ENCODE data around the gene ZSCAN22. TPM values are rescaled to one million over a fixed set of nuclear protein-coding genes. Genes with fewer than 3 reads are reported as not detected.

ZSCAN22 gene
- total RNA-seq, 1 experiment from 2014 or later, result not detected

DNA sequence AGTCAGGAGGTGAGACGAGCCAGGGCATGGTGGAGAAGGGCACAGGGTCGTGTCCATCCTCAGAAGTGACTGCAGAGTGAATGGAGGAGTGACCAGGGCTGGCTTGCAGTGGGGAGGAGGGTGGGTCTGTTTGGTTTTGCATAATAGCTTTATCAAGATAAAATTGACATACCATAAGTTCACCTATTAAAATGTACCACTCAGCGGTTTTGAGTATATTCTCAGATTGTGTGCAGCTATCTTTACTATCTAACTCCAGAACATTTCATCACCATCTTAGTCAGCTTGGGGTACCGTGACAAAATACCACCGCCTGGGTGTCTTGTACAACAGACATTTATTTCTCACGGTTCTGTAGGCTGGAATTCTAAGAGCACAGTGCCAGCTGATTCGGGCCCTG lies 34.9 kb upstream of the ZSCAN22 start:
- H3K36me3 ChIP-seq (ENCODE audit: low read depth), result peaks cover 20% of the 10 kb centered on the region
- CTCF ChIA-PET, result no interaction called here

DNA sequence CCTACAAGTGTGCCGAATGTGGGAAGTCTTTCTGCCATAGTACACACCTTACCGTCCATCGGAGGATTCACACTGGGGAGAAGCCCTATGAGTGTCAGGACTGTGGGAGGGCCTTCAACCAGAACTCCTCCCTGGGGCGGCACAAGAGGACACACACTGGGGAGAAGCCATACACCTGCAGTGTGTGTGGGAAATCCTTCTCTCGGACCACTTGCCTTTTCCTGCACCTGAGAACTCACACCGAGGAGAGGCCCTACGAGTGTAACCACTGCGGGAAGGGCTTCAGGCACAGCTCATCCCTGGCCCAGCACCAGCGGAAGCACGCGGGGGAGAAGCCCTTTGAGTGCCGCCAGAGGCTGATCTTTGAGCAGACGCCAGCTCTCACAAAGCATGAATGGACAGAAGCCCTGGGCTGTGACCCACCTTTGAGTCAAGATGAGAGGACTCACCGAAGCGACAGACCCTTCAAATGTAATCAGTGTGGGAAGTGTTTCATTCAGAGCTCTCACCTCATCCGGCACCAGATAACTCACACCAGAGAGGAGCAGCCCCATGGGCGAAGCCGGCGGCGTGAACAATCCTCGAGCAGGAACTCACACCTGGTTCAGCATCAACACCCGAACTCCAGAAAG lies 31.9 kb upstream of the ZSCAN22 start:
- Histone ChIP-seq H3K4me2 (no peak overlapping the region), H3K27ac (no peak overlapping the region), H2AFZ (no peak overlapping the region), H3K4me3 (no peak overlapping the region), H3F3A (ENCODE audit: insufficient read depth, low read depth) (no peaks in the 10 kb centered on the region), H3K79me2 (ENCODE audit: low read depth) (no peaks in the 10 kb centered on the region), H3K4me1 (replicated peaks; ENCODE audit: insufficient read depth) (no peaks in the 10 kb centered on the region), H3K27me3 (ENCODE audit: insufficient read depth, low read depth) (no peaks in the 10 kb centered on the region), H4K20me1 (ENCODE audit: insufficient read depth) (no peaks in the 10 kb centered on the region), H3K9me2 (ENCODE audit: insufficient read depth) (no peaks in the 10 kb centered on the region), H3K36me3 (ENCODE audit: low read depth) (peaks cover 14% of the 10 kb centered on the region; the same call in 1 of the 2 replicates), H3K9me3 (ENCODE audit: insufficient read depth, low read depth) (no peaks in the 10 kb centered on the region)
- no TSS peak for BruUV-seq (replicated peaks)
- ChIA-PET POLR2A (ENCODE audit: unreplicated experiment) (no interaction called here), CTCF (no interaction called here)
- intact Hi-C loops (cut with micrococcal nuclease; ENCODE audit: unreplicated experiment), result no loop called here
- TF ChIP-seq, protein P1, sequence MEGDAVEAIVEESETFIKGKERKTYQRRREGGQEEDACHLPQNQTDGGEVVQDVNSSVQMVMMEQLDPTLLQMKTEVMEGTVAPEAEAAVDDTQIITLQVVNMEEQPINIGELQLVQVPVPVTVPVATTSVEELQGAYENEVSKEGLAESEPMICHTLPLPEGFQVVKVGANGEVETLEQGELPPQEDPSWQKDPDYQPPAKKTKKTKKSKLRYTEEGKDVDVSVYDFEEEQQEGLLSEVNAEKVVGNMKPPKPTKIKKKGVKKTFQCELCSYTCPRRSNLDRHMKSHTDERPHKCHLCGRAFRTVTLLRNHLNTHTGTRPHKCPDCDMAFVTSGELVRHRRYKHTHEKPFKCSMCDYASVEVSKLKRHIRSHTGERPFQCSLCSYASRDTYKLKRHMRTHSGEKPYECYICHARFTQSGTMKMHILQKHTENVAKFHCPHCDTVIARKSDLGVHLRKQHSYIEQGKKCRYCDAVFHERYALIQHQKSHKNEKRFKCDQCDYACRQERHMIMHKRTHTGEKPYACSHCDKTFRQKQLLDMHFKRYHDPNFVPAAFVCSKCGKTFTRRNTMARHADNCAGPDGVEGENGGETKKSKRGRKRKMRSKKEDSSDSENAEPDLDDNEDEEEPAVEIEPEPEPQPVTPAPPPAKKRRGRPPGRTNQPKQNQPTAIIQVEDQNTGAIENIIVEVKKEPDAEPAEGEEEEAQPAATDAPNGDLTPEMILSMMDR (conservative IDR thresholded peaks at IDR 0.05), result no peak
- TF ChIP-seq EZH2 (IDR thresholded peaks at IDR 0.05; ENCODE audit: low read depth), result no peak
- DNase-seq, result no peak

More for the DNA sequence above, 34.9 kb upstream of the ZSCAN22 start:
- intact Hi-C loops (cut with micrococcal nuclease; ENCODE audit: unreplicated experiment), result no loop called here
- Histone ChIP-seq H4K20me1 (ENCODE audit: insufficient read depth) (no peaks in the 10 kb centered on the region), H3K9me3 (ENCODE audit: insufficient read depth, low read depth) (no peaks in the 10 kb centered on the region), H3K4me1 (replicated peaks; ENCODE audit: insufficient read depth) (no peaks in the 10 kb centered on the region), H3K27ac (no peak overlapping the region), H3K79me2 (ENCODE audit: low read depth) (no peaks in the 10 kb centered on the region), H3K27me3 (ENCODE audit: insufficient read depth, low read depth) (no peaks in the 10 kb centered on the region), H3K4me3 (no peak overlapping the region), H3F3A (ENCODE audit: insufficient read depth, low read depth) (no peaks in the 10 kb centered on the region), H2AFZ (no peak overlapping the region), H3K9me2 (ENCODE audit: insufficient read depth) (no peaks in the 10 kb centered on the region), H3K4me2 (no peak overlapping the region)
- DNase-seq, result no peak
- POLR2A ChIA-PET (ENCODE audit: unreplicated experiment), result interaction anchor here (0.6 kb wide), 1 partner anchor 252 kb away, joined by 3 read pairs; the partner anchor contains the start of gene TRIM28
- BruUV-seq (replicated peaks), result no TSS peak
- no peak for TF ChIP-seq EZH2 (IDR thresholded peaks at IDR 0.05; ENCODE audit: low read depth)
- TF ChIP-seq, protein P1 (conservative IDR thresholded peaks at IDR 0.05), result no peak

DNA sequence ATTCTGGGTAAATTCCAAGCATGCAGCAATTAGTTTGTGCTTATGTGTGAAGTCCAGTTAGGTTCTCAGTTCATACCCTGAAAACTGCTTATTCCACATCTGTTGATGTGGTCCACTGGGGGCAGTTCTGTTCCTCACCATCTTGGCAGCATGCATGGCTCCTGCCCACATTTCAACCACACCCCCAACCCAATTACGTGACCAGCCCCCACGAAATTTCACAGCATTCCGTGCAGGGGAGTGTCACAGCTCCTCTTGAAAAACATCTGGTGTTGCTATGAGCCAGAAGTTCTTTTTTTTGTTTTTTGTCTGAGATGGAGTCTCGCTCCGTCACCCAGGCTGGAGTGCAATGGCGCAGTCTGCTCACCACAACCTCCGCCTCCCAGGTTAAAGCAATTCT lies 30.7 kb upstream of the ZSCAN22 start:
- intact Hi-C loops (cut with micrococcal nuclease; ENCODE audit: unreplicated experiment), result no loop called here
- ChIA-PET CTCF (no interaction called here), POLR2A (ENCODE audit: unreplicated experiment) (no interaction called here)
- Histone ChIP-seq H3K9me2 (ENCODE audit: insufficient read depth) (no peaks in the 10 kb centered on the region), H2AFZ (no peak overlapping the region), H3K4me3 (no peak overlapping the region), H3K27ac (no peak overlapping the region), H4K20me1 (ENCODE audit: insufficient read depth) (no peaks in the 10 kb centered on the region), H3K79me2 (ENCODE audit: low read depth) (no peaks in the 10 kb centered on the region), H3K36me3 (ENCODE audit: low read depth) (peaks cover 13% of the 10 kb centered on the region; the same call in 1 of the 2 replicates), H3K27me3 (ENCODE audit: insufficient read depth, low read depth) (no peaks in the 10 kb centered on the region), H3K4me1 (replicated peaks; ENCODE audit: insufficient read depth) (no peaks in the 10 kb centered on the region), H3K4me2 (no peak overlapping the region), H3K9me3 (ENCODE audit: insufficient read depth, low read depth) (no peaks in the 10 kb centered on the region), H3F3A (ENCODE audit: insufficient read depth, low read depth) (no peaks in the 10 kb centered on the region)
- BruUV-seq (replicated peaks), result no TSS peak
- DNase-seq, result no peak
- TF ChIP-seq EZH2 (IDR thresholded peaks at IDR 0.05; ENCODE audit: low read depth), result no peak
- TF ChIP-seq, protein P1 (conservative IDR thresholded peaks at IDR 0.05), result no peak

Measured in PC-9 (cell line).